GM19025 (cell line): Measurements from ENCODE around the gene PSME3.
"Not testable (repeated sequence)": the region's sequence is repeated elsewhere in the genome, so short reads cannot be mapped to it uniquely, and the experiment has no call there.

Source experiments
- ATAC-seq: cut with Tn5 transposase; IDR thresholded peaks from one replicate; pipeline ENCODE4 v1.9.1; 2021; ENCODE audit warnings: mild to moderate bottlenecking, low read depth, moderate library complexity; ENCODE audit not compliant: unreplicated experiment

Gene PSME3

GRCh38 chr17:42849031-42849430, 15.8 kb downstream of the PSME3 start:
- ATAC-seq: no peak

GRCh38 chr17:42849451-42850181, 16.4 kb downstream of the PSME3 start:
- no peak for ATAC-seq

GRCh38 chr17:42850954-42851353, 17.8 kb downstream of the PSME3 start, which contains the start of gene AOC3:
TSS of gene AOC3 (plus strand) at chr17:42851199. CDS start at chr17:42851344, 145 bp downstream.
- ATAC-seq: no peak

- ATAC-seq: not testable (repeated sequence)
Measured at GRCh38 chr17:42851371-42852240, 18.4 kb downstream of the PSME3 start.

GRCh38 chr17:42852351-42852750, 19.2 kb downstream of the PSME3 start:
- no peak for ATAC-seq

- ATAC-seq: no peak
Measured at GRCh38 chr17:42853004-42853403, 19.8 kb downstream of the PSME3 start.

GRCh38 chr17:42853597-42853967, 20.4 kb downstream of the PSME3 start:
- ATAC-seq: no peak

GRCh38 chr17:42853968-42854790, 21.0 kb downstream of the PSME3 start:
- ATAC-seq: no peak

GRCh38 chr17:42855048-42855596, 21.9 kb downstream of the PSME3 start:
- no peak for ATAC-seq

GRCh38 chr17:42856093-42856492, 22.9 kb downstream of the PSME3 start:
- not testable (repeated sequence) for ATAC-seq

- ATAC-seq: not testable (repeated sequence)
Measured at GRCh38 chr17:42856516-42856915, 23.3 kb downstream of the PSME3 start.

- no peak for ATAC-seq
Measured at GRCh38 chr17:42857389-42857788, 24.2 kb downstream of the PSME3 start.

- no peak for ATAC-seq
Measured at GRCh38 chr17:42865638-42866094, 32.5 kb downstream of the PSME3 start.

GRCh38 chr17:42866216-42866615, 33.0 kb downstream of the PSME3 start:
- ATAC-seq: no peak

GRCh38 chr17:42866631-42867575, 33.7 kb downstream of the PSME3 start:
- no peak for ATAC-seq

GRCh38 chr17:42867694-42868261, 34.6 kb downstream of the PSME3 start:
- not testable (repeated sequence) for ATAC-seq

- no peak for ATAC-seq
Measured at GRCh38 chr17:42868338-42868737, 35.1 kb downstream of the PSME3 start.

- ATAC-seq: no peak
Measured at GRCh38 chr17:42871647-42872046, 38.5 kb downstream of the PSME3 start.
